Activated T-helper 1 cell treated with anti-CD3 and anti-CD28 coated beads, Interleukin-12 subunit alpha, Interleukin-12 subunit beta, Interleukin-2, Interleukin-4 antibody, amounts not matched to agents 30 ng/mL and 10 ng/mL and 1 ng/mL, durations not matched to agents 14 hours and 24 hours and 36 hours (primary cell): ENCODE measurements around the gene FOS. TPM values are rescaled to one million over a fixed set of nuclear protein-coding genes. Genes with fewer than 3 reads are reported as not detected.
A peak's percentile ranks its signal among the peaks of the same experiment; 100 is the strongest.

Source experiments
- DNase-seq: peaks from one replicate; pipeline ENCODE4 v3.0.0; 2021; ENCODE audit warnings: low spot score
- H3K27ac Mint-ChIP-seq: one replicate; pipeline ENCODE4 v1.8.0; 2021; ENCODE audit warnings: mild to moderate bottlenecking, mixed read lengths
- H3K27me3 Mint-ChIP-seq: one replicate; pipeline ENCODE4 v1.8.0; 2022; ENCODE audit warnings: mild to moderate bottlenecking, moderate library complexity, mixed read lengths; ENCODE audit not compliant: insufficient read depth
- H3K36me3 Mint-ChIP-seq: one replicate; pipeline ENCODE4 v1.8.0; 2021; ENCODE audit warnings: low read depth, mixed read lengths
- H3K4me1 Mint-ChIP-seq: one replicate; pipeline ENCODE4 v1.8.0; 2021; ENCODE audit warnings: low read depth, mixed read lengths
- H3K4me3 Mint-ChIP-seq: one replicate; pipeline ENCODE4 v1.8.0; 2021; ENCODE audit warnings: mild to moderate bottlenecking, moderate library complexity, mixed read lengths
- H3K9me3 Mint-ChIP-seq: one replicate; pipeline ENCODE4 v1.8.0; 2021; ENCODE audit warnings: mixed read lengths
- intact Hi-C: fragments of 100-400 bp; cut with micrococcal nuclease; formaldehyde crosslinking; loops from one replicate; pipeline ENCODE4 v1.15.1; 2024
- total RNA-seq: library from RNA; stranded (reverse); gene quantifications from 2 replicates; pipeline ENCODE4 v1.2.3, GENCODE V29; 2022

FOS gene
- total RNA-seq, 1 donor from 2014 or later: 40.9 TPM

DNA sequence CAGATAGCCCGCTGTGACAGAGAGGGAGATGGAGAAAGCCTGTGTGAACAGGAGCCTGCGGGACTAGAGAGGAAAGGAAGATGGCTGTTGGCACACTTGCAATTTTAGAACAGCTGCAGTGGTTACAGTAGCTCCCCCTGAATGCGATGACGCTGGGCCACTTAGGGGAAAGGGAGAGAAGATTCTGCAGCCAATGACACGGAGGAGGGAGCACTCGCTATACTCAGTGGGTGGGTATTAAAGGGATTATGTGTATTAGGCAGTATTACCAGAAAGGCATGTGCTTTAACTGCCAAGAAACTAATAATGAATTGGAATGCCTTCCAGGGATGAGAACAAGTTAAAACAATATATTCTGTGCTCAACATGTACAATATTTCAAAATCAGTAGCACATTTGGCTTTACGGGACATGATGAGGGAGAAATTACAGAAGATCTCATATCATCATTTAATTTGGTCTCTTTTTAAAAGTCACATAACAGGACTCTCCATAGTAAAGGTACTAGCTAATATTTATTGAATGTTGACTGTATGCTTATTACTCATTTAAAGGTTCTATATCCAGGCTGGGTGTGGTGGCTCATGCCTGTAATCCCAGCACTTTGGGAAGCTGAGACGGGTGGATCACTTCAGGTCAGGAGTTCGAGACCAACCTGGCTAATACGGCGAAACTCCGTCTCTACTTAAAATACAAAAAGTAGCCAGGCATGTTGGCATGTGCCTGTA, 35.9 kb upstream of the FOS start:
- H3K4me1 Mint-ChIP-seq: peaks cover 27% of the 10 kb centered on the region
- peaks cover 60% of the 10 kb centered on the region for H3K27me3 Mint-ChIP-seq
- H3K4me3 Mint-ChIP-seq: no peak overlapping the region
- DNase-seq: no peak
- intact Hi-C loops: no loop called here
- H3K27ac Mint-ChIP-seq: no peak overlapping the region
- H3K36me3 Mint-ChIP-seq: no peaks in the 10 kb centered on the region
- no peaks in the 10 kb centered on the region for H3K9me3 Mint-ChIP-seq

DNA sequence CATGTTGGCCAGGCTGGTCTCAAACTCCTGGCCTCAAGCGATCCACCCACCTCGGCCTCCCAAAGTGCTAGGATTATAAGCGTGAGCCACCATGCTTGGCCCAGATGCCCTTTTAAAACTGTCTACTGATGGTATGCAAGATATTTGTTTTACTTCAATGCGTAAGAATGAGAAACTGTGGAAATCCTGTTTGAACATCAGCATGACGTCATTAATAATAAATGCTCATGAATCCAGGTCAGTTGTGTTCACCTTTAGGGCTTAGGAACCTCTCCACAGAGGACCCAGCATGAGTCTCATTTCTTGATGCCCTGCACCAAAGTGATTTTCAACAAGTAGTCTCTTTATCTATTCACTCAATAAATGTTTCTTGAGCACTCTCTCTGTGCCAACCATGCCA, 34.5 kb upstream of the FOS start:
- DNase-seq: no peak
- peaks cover 52% of the 10 kb centered on the region for H3K27me3 Mint-ChIP-seq
- H3K27ac Mint-ChIP-seq: no peak overlapping the region
- H3K9me3 Mint-ChIP-seq: no peaks in the 10 kb centered on the region
- intact Hi-C loops: no loop called here
- H3K36me3 Mint-ChIP-seq: no peaks in the 10 kb centered on the region
- H3K4me1 Mint-ChIP-seq: peaks cover 39% of the 10 kb centered on the region
- H3K4me3 Mint-ChIP-seq: no peak overlapping the region

DNA sequence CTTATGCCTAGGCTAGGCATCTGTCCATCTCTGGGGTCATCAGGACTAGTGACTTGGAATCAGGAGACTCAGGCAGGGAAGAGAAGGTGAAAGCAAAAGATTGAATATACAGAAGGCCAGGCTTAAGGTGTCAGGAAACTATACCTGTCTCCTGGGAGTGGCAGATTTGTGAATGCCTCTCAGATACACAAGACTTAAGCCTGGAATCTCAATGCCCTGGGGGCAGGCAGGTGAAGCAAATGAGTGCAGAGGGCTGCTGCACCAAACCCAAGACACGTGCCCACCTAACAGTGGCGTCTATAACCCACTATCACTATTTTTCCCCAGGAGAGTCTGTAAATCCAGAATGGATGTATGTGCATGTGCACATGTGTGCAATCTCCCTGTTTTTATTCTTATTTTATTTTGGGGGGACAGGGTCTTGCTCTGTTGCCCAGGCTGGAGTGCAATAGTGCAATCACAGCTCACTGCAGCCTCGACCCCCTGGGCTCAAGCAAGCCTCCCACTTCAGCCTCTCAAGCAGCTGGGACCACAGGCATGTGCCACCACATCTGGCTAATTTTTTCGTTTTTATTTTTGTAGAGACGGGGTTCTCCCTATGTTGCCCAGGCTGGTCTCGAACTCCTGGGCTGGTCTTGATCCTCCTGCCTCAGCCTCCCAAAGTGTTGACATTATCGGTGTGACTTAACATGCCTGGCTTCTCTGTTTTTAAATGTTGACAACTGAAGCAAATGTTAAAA, 31.9 kb upstream of the FOS start:
- Mint-ChIP-seq H3K27me3 (peaks cover 35% of the 10 kb centered on the region), H3K4me3 (no peak overlapping the region)

DNA sequence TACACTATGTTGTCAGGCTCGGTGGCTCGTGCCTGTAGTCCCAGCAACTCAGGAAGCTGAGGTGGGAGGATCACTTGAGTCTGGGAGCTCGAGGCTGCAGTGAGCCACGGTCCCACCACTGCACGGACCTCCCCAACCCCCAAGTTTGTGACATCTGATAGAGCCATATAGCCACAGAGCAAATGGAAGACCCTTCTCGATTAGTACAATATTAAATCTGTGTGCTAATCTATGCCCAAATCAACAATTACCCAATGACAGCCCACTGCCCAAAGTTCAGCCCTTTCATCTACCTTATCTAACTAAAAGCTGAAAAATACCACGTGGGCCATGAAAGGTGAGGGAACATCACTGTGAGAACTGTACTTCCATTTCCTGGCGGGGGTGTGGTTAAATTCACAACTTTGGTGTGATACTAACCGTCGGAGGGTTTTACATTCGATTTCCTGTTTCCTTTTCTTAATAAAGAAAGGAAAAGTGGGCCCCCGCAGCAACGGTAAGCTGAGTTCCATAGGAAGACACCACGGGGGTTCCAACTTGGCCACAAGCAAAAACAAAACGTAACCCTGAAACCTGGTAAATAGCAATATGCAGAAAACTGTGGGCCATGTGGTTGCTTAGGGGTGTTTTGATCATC, 31.2 kb upstream of the FOS start:
- H3K4me3 Mint-ChIP-seq: peak overlapping the region; percentile 49

More for the DNA sequence above, 31.9 kb upstream of the FOS start:
- no peaks in the 10 kb centered on the region for H3K9me3 Mint-ChIP-seq
- H3K36me3 Mint-ChIP-seq: no peaks in the 10 kb centered on the region
- H3K27ac Mint-ChIP-seq: peak overlapping the region; percentile 85
- intact Hi-C loops: loop anchor here (1.0 to 5.0 kb wide), 6 partner anchors 42 to 405 kb away; no protein-coding TSS in a partner anchor
- DNase-seq: no peak
- H3K4me1 Mint-ChIP-seq: peaks cover 54% of the 10 kb centered on the region

DNA sequence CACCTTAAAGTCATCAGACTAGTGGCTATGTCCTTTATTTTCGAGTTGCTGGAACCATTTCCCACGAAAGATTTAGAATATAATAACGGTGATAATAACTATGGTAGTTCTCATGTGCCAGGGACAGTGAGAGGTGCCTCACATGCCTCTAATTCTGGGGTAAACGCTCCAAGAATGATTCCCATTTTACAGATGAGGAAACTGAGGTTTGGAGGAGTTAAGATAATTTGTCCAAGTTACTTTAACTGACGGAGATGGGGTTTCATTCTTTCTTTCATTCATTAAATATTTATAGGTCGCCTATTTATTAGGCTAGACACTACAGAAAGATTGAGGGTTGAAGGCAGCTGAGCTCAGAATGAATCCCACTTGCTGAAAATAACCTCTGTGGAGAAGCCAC, 30.7 kb upstream of the FOS start:
- Mint-ChIP-seq H3K36me3 (no peaks in the 10 kb centered on the region), H3K4me3 (peak overlapping the region; percentile 49), H3K4me1 (peaks cover 54% of the 10 kb centered on the region), H3K27me3 (peaks cover 36% of the 10 kb centered on the region), H3K27ac (peak overlapping the region; percentile 85), H3K9me3 (no peaks in the 10 kb centered on the region)
- intact Hi-C loops: loop anchor here (1.0 to 5.0 kb wide), 7 partner anchors 43 to 407 kb away; partner anchors contain the start of gene EIF2B2
- DNase-seq: no peak

More for the DNA sequence above, 31.2 kb upstream of the FOS start:
- DNase-seq: peak; percentile 68
- peak overlapping the region; percentile 85 for H3K27ac Mint-ChIP-seq
- H3K36me3 Mint-ChIP-seq: no peaks in the 10 kb centered on the region
- peaks cover 54% of the 10 kb centered on the region for H3K4me1 Mint-ChIP-seq
- H3K9me3 Mint-ChIP-seq: no peaks in the 10 kb centered on the region
- intact Hi-C loops: loop anchor here (1.0 to 5.0 kb wide), 6 partner anchors 43 to 406 kb away; no protein-coding TSS in a partner anchor
- H3K27me3 Mint-ChIP-seq: peaks cover 39% of the 10 kb centered on the region

DNA sequence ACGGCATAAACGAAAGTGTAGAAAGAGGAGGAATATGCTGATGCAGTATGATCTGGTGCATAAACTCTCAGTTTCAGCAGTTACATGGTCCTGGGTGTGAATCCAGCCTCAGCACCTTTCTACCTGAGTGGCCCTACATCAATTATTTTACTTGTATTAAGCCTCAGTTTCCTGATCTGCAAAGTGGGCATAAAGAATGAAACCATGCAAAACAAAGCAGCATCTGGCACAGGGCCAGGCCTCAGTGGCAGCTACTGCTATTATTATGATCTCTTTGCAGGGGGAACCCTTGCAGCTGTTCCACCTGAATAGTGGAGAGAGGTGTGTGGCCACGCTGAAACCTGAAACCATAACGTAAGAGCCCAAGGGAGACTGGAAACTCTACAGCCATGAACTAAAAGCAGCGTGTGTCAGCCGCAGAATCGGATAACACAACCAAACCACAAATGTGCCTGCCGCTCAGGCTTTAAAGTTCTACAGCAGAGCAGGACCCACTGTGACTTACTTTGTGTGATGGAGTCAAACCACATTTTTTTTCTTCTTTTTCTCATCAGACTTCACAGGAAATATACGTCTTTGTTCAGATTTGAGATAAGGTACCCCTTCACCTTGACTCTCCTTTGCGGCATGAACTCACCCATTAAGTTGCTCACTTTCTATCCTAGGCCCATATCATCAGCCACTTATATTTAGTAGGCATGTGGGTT, 29.2 kb upstream of the FOS start:
- no peaks in the 10 kb centered on the region for H3K9me3 Mint-ChIP-seq
- DNase-seq: peak; percentile 86
- peak overlapping the region; percentile 48 for H3K4me3 Mint-ChIP-seq
- peaks cover 39% of the 10 kb centered on the region for H3K27me3 Mint-ChIP-seq
- H3K27ac Mint-ChIP-seq: peak overlapping the region; percentile 85
- intact Hi-C loops: loop anchor here (1.0 to 5.0 kb wide), 11 partner anchors 10 to 293 kb away; partner anchors contain the start of genes EIF2B2, FOS and TMED10
- H3K4me1 Mint-ChIP-seq: peaks cover 54% of the 10 kb centered on the region
- no peaks in the 10 kb centered on the region for H3K36me3 Mint-ChIP-seq

DNA sequence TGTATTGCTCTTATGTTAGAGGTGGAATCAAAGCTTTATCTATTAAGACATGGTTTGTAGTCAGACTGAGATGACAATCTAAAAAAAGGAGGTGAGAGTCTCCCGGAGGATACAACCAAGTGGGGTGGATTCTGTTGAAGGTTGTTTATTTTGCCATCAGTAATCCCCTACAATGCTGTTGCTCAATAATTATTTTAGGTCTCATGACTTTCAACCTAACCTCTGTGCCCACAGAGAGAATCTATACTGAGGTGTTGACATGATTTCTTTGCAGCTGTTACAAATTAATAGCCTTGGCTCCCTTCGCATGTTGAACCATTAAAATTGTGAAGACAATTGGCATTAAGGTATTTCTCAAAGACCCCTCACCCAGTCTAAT, 28.7 kb upstream of the FOS start:
- Mint-ChIP-seq H3K9me3 (no peaks in the 10 kb centered on the region), H3K4me3 (peak overlapping the region; percentile 40), H3K27ac (peak overlapping the region; percentile 85), H3K36me3 (no peaks in the 10 kb centered on the region), H3K4me1 (peaks cover 54% of the 10 kb centered on the region), H3K27me3 (peaks cover 39% of the 10 kb centered on the region)
- no peak for DNase-seq
- intact Hi-C loops: loop anchor here (1.0 to 5.0 kb wide), 11 partner anchors 9 to 292 kb away; partner anchors contain the start of genes EIF2B2, FOS and TMED10

DNA sequence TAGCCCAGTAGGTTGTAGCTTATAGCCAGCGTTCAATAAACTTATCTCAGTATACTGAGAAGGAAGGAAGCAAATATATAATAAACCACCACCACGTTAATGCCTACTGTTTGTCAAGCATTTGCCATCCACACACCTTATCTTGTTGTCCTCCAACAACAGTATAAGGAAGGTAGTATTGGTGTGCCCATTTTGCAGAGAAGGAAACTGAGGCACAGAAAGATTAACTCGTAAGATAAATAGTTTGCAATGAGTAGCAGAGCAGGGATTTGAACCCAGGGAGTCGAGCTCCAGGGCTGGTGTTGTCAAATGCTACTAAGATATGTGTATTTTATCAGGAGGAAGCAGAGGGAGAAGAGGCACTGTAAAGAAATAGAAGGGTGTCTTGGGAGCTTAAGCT, 27.8 kb upstream of the FOS start:
- intact Hi-C loops: no loop called here
- H3K27me3 Mint-ChIP-seq: peaks cover 37% of the 10 kb centered on the region
- no peaks in the 10 kb centered on the region for H3K9me3 Mint-ChIP-seq
- H3K4me3 Mint-ChIP-seq: no peak overlapping the region
- H3K27ac Mint-ChIP-seq: no peak overlapping the region
- DNase-seq: no peak
- H3K4me1 Mint-ChIP-seq: peaks cover 53% of the 10 kb centered on the region
- no peaks in the 10 kb centered on the region for H3K36me3 Mint-ChIP-seq

DNA sequence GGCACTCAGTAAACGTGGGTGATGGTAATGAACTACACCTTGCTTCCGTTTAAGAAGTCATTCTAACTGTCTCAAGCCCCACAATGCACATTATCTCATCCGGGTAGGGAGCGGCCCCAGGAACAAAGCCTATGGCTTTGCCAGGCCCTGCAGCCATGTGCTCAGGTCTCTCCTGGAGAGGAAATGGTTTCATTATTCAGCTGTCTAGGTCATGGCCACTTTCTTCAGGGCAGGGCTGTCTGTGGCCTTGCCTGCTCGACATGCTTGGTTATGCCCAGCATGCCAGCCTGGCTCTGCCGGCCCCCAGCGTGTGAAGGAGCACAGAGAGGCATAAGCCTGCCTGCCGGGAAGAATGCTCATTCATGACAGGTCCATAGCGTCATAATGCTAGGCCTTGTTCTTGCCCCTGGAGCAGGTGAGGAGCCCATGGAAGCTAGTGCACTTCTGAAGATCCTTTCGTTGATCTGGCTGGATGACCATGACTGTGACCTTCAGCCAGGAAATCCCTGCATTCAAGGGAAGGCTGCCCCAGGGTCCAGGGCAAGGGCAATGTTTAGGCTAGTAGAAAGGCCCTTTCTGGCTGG, 26.3 kb upstream of the FOS start:
- peak overlapping the region; percentile 38 for H3K27ac Mint-ChIP-seq
- no peak overlapping the region for H3K4me3 Mint-ChIP-seq
- peaks cover 36% of the 10 kb centered on the region for H3K27me3 Mint-ChIP-seq
- DNase-seq: no peak
- intact Hi-C loops: no loop called here
- H3K9me3 Mint-ChIP-seq: no peaks in the 10 kb centered on the region
- H3K4me1 Mint-ChIP-seq: peaks cover 37% of the 10 kb centered on the region
- H3K36me3 Mint-ChIP-seq: no peaks in the 10 kb centered on the region

DNA sequence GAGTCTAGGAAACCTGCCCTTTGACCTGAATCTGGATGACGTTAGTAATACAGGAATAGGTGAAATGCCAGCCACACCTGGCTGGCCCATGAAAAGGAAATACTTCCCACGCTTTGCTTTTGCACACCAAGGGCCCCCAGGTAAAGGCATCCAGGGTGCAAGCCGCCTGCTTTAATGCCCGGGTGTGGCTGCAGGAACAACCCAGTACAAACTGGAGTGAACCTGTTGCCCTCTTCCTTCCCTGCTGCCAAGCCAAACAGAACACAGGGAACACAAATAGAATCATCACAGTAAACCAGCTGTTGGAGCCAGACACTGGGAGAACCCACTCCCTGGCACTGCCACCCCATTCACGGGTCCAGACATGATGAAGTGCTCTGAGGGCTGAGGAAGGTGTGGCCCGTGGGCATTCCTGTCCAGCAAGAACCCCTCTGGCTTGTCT, 24.2 kb upstream of the FOS start:
- no peaks in the 10 kb centered on the region for H3K36me3 Mint-ChIP-seq
- intact Hi-C loops: no loop called here
- H3K27ac Mint-ChIP-seq: no peak overlapping the region
- DNase-seq: no peak
- H3K9me3 Mint-ChIP-seq: no peaks in the 10 kb centered on the region
- H3K27me3 Mint-ChIP-seq: peaks cover 43% of the 10 kb centered on the region
- H3K4me3 Mint-ChIP-seq: no peak overlapping the region
- H3K4me1 Mint-ChIP-seq: peaks cover 28% of the 10 kb centered on the region

DNA sequence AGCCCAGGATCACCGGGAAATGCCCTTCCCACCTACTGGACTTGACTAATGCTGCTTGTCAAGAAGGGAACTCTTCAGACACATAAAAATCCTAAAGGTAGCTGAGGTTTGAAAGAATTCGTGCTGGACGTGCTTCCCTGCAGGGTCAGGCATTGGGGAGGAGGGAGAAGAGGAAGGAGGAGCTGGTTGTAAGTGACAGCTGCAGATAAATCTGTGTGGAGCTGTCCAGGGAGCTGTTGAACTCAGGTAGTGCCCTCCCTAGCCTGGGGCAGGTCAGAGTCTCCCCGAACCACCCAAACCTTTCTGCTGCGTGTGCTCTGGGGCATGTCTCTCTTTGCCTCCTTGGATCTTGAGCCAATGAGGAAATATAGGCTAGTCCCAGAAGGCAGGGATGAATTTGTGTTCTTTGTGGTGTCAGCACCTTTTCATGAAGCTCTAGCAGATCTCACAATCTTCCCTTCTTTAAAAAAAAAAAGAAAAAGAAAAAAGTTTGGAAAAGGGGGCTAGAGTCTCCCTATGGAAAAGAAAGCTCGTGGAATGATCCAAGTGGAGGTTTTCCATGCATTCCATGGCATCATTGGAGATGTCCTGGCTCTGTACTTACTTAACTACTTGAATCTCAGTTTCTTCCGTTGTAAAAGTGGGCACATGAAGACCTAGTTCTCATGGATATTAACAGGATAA, 23.6 kb upstream of the FOS start:
- H3K36me3 Mint-ChIP-seq: no peaks in the 10 kb centered on the region
- intact Hi-C loops: loop anchor here (5.0 kb wide), 1 partner anchor 493 kb away; the partner anchor contains the start of gene YLPM1
- no peaks in the 10 kb centered on the region for H3K9me3 Mint-ChIP-seq
- H3K27me3 Mint-ChIP-seq: peaks cover 43% of the 10 kb centered on the region
- peaks cover 28% of the 10 kb centered on the region for H3K4me1 Mint-ChIP-seq
- no peak for DNase-seq
- H3K4me3 Mint-ChIP-seq: no peak overlapping the region
- H3K27ac Mint-ChIP-seq: peak overlapping the region; percentile 74
